Ovary (tissue), 9 donors: ENCODE results near the gene SUGT1. TPM values are rescaled to one million over a fixed set of nuclear protein-coding genes. Genes with fewer than 3 reads are reported as not detected.

Source experiments
- DNase-seq, 5 donors: peaks; one replicate each; pipeline ENCODE4 v3.0.0-alpha.2; 2019 to 2020
- H3K27ac ChIP-seq, 2 donors: fragments of 200-600 bp; one replicate each; pipeline versions ENCODE4 v1.5.1 to v1.8.0; 2019 to 2022
- H3K27me3 ChIP-seq: fragments of 200-600 bp; one replicate; pipeline ENCODE4 v1.8.0; 2022
- H3K36me3 ChIP-seq: fragments of 200-600 bp; sonication (generic); one replicate; pipeline ENCODE4 v1.5.1; 2019
- H3K4me1 ChIP-seq: one replicate; pipeline ENCODE4 v1.8.1; 2013; ENCODE audit warnings: mild to moderate bottlenecking, moderate library complexity; ENCODE audit not compliant: insufficient read depth
- H3K4me3 ChIP-seq: fragments of 200-600 bp; sonication (generic); one replicate; pipeline ENCODE4 v1.5.1; 2017
- H3K9me3 ChIP-seq, 2 donors: fragments of 200-600 bp in 1 of 2; sonication (generic) in 1 of 2; one replicate each; pipeline versions ENCODE4 v1.5.1 to v1.8.1; 2013 to 2019; ENCODE audit warnings: mild to moderate bottlenecking in 1 of 2, moderate library complexity in 1 of 2
- EP300 ChIP-seq: sonication (generic); formaldehyde crosslinking; IDR thresholded peaks from one replicate; pipeline ENCODE4 v1.6.1; 2017; ENCODE audit warnings: antibody characterized with exemption
- POLR2A ChIP-seq: fragments of 450-650 bp; IDR thresholded peaks from one replicate; pipeline ENCODE4 v1.6.1; 2017; ENCODE audit warnings: antibody characterized with exemption, mild to moderate bottlenecking, moderate library complexity
- WGBS, 3 donors: extraction: QIAGEN DNeasy Blood & Tissue Kit in 1 of 3; methylation state at CpG; one replicate each; pipeline versions ENCODE4 v1.1.5 to v1.1.7; 2013 to 2017; 5-methylcytosine and 5-hydroxymethylcytosine counted together
- intact Hi-C, 4 donors: fragments of 100-400 bp; cut with DNase I; formaldehyde crosslinking; loops; one replicate each; pipeline versions ENCODE4 v1.11.0 to v1.15.1; 2022 to 2023
- polyA plus RNA-seq, 2 donors: library from polyadenylated mRNA; stranded (reverse); fragments of 200-250 nt in 1 of 2; fragments of 350-450 nt in 1 of 2; fragmentation: Illumina TruSeq in 1 of 2; extraction: RNeasy Lipid Tissue Mini Kit (QIAGEN cat#74804) in 1 of 2; gene quantifications; one replicate each; pipeline ENCODE4 v1.2.3, GENCODE V29; 2013 to 2014
- total RNA-seq, 7 donors: library from RNA; depleted of rRNA in 2 of 7; stranded (reverse); fragments of >200 nt in 2 of 7; fragmentation: NEBNext Ultra II Directional in 3 of 7; extraction: Animal tissue kit (Norgen Biotek cat#: 25700) in 3 of 7; gene quantifications; one replicate each; pipeline versions ENCODE4 v1.1.0 to v1.2.4, GENCODE V29; 2016 to 2023
- TF ChIP-seq, protein P1 (sequence below), 3 donors: fragments of 450-650 bp in 2 of 3; fragments of 200-600 bp in 1 of 3; IDR thresholded peaks; one replicate each; pipeline versions ENCODE4 v1.5.1 to v1.8.0; 2016 to 2022; ENCODE audit warnings: antibody characterized with exemption in 3 of 3, mild to moderate bottlenecking in 1 of 3
- donor health status: DM: no; HTN: no; CAD: no; lungs with moderate emphysema.
- donor health status: DM: no; HTN: no; CAD: no.
- donor health status: Bipolar disorder and iron deficiency.
- donor health status: DM: yes; HTN: yes; CAD: no.
- donor health status: DM: no; HTN: no; CAD: no.
- donor health status: DM: yes; HTN: yes; CAD: no.

The SUGT1 gene
- total and polyA plus RNA-seq, 9 donors: 20.0 to 50.7 (median 44.8) TPM

DNA sequence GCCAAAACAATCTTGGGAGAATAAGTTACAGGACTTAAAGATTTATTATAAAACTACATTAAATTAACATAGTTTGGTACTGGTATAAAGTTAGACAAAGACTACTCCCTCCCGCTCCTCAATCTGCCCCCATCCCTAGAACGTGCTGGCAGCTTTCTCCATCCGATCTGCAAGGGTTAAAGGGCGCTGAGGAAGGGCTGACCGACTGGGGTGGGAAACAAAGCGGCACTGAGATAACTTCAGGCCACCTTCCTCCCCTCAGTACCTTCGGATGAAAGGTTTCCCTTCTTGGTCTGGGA lies 790 bp upstream of the SUGT1 start:
- Histone ChIP-seq H3K4me1 (peaks cover 11% of the 10 kb centered on the region), H3K4me3 (peak overlapping the region; percentile 77), H3K27ac (peak overlapping the region; percentile 89 to 98), H3K36me3 (no peaks in the 10 kb centered on the region), H3K27me3 (no peaks in the 10 kb centered on the region), H3K9me3 (no peaks in the 10 kb centered on the region)
- no peak for DNase-seq
- intact Hi-C loops: no loop called here
- 0 to 1% (median 0%) methylated on average over 7 of the region's 7 CpGs for WGBS, 3 donors
- TF ChIP-seq, protein P1, sequence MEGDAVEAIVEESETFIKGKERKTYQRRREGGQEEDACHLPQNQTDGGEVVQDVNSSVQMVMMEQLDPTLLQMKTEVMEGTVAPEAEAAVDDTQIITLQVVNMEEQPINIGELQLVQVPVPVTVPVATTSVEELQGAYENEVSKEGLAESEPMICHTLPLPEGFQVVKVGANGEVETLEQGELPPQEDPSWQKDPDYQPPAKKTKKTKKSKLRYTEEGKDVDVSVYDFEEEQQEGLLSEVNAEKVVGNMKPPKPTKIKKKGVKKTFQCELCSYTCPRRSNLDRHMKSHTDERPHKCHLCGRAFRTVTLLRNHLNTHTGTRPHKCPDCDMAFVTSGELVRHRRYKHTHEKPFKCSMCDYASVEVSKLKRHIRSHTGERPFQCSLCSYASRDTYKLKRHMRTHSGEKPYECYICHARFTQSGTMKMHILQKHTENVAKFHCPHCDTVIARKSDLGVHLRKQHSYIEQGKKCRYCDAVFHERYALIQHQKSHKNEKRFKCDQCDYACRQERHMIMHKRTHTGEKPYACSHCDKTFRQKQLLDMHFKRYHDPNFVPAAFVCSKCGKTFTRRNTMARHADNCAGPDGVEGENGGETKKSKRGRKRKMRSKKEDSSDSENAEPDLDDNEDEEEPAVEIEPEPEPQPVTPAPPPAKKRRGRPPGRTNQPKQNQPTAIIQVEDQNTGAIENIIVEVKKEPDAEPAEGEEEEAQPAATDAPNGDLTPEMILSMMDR (IDR thresholded peaks at IDR 0.05): no peak
- TF ChIP-seq POLR2A (no peak), EP300 (no peak)

DNA sequence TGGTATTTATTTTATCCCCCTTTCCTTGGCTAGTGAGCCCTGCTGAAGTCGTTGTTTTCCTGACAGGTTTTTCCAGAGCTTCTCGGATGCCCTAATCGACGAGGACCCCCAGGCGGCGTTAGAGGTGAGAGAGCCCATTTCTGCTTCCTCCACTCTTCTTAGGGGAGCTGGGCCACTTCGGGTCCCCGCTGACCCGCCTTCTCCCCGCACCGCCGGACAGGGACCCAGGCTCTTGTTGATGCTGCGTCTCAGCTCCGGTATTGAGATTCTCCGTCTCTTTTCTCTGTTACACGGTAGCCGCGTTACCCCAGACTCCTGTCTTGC lies 306 bp downstream of the SUGT1 start:
- Histone ChIP-seq H3K27ac (peak overlapping the region; percentile 89 to 98), H3K4me1 (peaks cover 11% of the 10 kb centered on the region), H3K27me3 (no peaks in the 10 kb centered on the region), H3K36me3 (no peaks in the 10 kb centered on the region), H3K4me3 (peak overlapping the region; percentile 77), H3K9me3 (no peaks in the 10 kb centered on the region)
- WGBS, 3 donors: 0 to 1% (median 1%) methylated on average over 18 of the region's 18 CpGs
- intact Hi-C loops: no loop called here
- no peak for TF ChIP-seq POLR2A
- TF ChIP-seq, protein P1 (IDR thresholded peaks at IDR 0.05): no peak
- TF ChIP-seq EP300: no peak
- no peak for DNase-seq

- H3K4me1 ChIP-seq: peaks cover 5% of the 10 kb centered on the region
- no peaks in the 10 kb centered on the region for H3K36me3 ChIP-seq
- TF ChIP-seq, protein P1 (IDR thresholded peaks at IDR 0.05): no peak
- TF ChIP-seq POLR2A (no peak), EP300 (no peak)
- WGBS, 3 donors: 87 to 96% (median 90%) methylated on average over 2 of the region's 2 CpGs
- intact Hi-C loops: no loop called here
- no peak overlapping the region for H3K4me3 ChIP-seq
- H3K9me3 ChIP-seq: no peaks in the 10 kb centered on the region
- H3K27me3 ChIP-seq: no peaks in the 10 kb centered on the region
- DNase-seq: no peak
- H3K27ac ChIP-seq: no peak overlapping the region
Measured at GRCh38 chr13:52659340-52659739, 6.7 kb downstream of the SUGT1 start.

DNA sequence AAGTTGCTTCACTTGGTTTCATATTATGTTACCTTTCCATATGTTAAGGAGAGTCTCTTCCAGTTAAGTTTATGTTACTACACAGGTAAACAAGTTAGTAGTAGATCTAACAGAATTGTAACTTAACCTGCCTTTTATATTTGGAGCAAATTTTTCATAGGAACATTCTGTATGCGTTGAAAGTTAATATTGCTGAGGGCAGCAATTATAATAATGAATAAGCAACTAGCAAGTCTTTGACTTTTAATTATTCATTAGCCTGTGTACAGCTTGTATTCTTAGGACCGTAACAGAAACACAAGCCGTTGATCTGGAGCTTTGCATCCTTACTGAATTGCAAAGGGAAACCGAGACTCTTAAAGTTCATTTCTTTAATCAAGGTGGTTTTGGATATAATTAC lies 11.6 kb downstream of the SUGT1 start:
- Histone ChIP-seq H3K27me3 (no peaks in the 10 kb centered on the region), H3K36me3 (no peaks in the 10 kb centered on the region), H3K4me1 (no peaks in the 10 kb centered on the region), H3K9me3 (no peaks in the 10 kb centered on the region), H3K4me3 (no peak overlapping the region), H3K27ac (no peak overlapping the region)
- TF ChIP-seq EP300: no peak
- TF ChIP-seq, protein P1 (IDR thresholded peaks at IDR 0.05): no peak
- 96 to 98% (median 96%) methylated on average over 4 of the region's 4 CpGs for WGBS, 3 donors
- no peak for DNase-seq
- intact Hi-C loops: no loop called here

GRCh38 chr13:52665325-52665724 lies 12.7 kb downstream of the SUGT1 start:
- TF ChIP-seq EP300: no peak
- TF ChIP-seq, protein P1 (IDR thresholded peaks at IDR 0.05): no peak
- intact Hi-C loops: no loop called here
- no peaks in the 10 kb centered on the region for H3K27me3 ChIP-seq
- DNase-seq: no peak
- H3K36me3 ChIP-seq: no peaks in the 10 kb centered on the region
- no peak overlapping the region for H3K4me3 ChIP-seq
- no peak overlapping the region for H3K27ac ChIP-seq
- H3K9me3 ChIP-seq: no peaks in the 10 kb centered on the region
- H3K4me1 ChIP-seq: no peaks in the 10 kb centered on the region
